Skeletal muscle tissue (tissue), 4 donors: ENCODE data around the gene BABAM2. TPM values are rescaled to one million over a fixed set of nuclear protein-coding genes. Genes with fewer than 3 reads are reported as not detected.

ENCODE experiments used
- H3K27ac ChIP-seq: one replicate; pipeline ENCODE4 v1.7.0; 2013; ENCODE audit warnings: mild to moderate bottlenecking, low read depth, low read length, inconsistent platforms
- H3K27me3 ChIP-seq, 3 donors: one replicate each; pipeline ENCODE4 v1.7.0; 2013; ENCODE audit warnings: low read length in 3 of 3; ENCODE audit not compliant: control insufficient read depth in 3 of 3, insufficient read depth in 3 of 3
- H3K36me3 ChIP-seq, 3 donors: one replicate each; pipeline ENCODE4 v1.7.0; 2013; ENCODE audit warnings: low read length in 3 of 3; ENCODE audit not compliant: control insufficient read depth in 3 of 3, insufficient read depth in 3 of 3
- H3K4me1 ChIP-seq, 3 donors: one replicate each; pipeline ENCODE4 v1.7.0; 2013; ENCODE audit warnings: low read length in 3 of 3, mild to moderate bottlenecking in 3 of 3; ENCODE audit not compliant: control insufficient read depth in 3 of 3, insufficient read depth in 3 of 3
- H3K4me3 ChIP-seq, 3 donors: one replicate each; pipeline ENCODE4 v1.7.0; 2013; ENCODE audit warnings: low read length in 3 of 3
- H3K9ac ChIP-seq, 3 donors: one replicate each; pipeline ENCODE4 v1.7.0; 2013; ENCODE audit warnings: low read length in 3 of 3, mild to moderate bottlenecking in 3 of 3, moderate library complexity in 2 of 3, low read depth in 1 of 3
- H3K9me3 ChIP-seq, 3 donors: one replicate each; pipeline ENCODE4 v1.7.0; 2013; ENCODE audit warnings: low read length in 3 of 3; ENCODE audit not compliant: control insufficient read depth in 3 of 3
- total RNA-seq: library from RNA; depleted of rRNA; stranded (reverse); fragments of >200 nt; gene quantifications from one replicate; pipeline ENCODE4 v1.2.3, GENCODE V29; 2014
- donor health status: Osteomylitis.

The BABAM2 gene
- total RNA-seq, 1 donor from 2014 or later = 24.0 TPM

DNA sequence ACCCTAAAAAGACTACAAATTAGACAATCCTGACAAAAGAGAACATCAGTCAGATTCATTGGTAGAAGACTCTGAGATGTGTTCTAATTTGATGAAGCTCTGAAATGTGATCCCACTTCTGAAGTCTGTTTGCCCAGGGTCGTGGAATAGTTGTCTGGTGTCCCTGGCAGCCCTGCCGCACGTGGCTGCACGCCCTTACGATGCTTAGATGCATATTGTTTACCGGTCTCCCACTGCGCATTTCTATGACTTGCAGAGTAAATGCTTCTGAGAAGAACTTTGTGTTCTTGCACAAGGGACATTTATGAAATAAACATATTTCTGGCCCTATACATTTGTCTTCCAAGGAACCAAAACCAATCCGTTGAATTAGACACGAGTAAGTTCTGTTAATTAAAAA, 243.2 kb downstream of the BABAM2 start:
- H3K27ac ChIP-seq = no peak overlapping the region

DNA sequence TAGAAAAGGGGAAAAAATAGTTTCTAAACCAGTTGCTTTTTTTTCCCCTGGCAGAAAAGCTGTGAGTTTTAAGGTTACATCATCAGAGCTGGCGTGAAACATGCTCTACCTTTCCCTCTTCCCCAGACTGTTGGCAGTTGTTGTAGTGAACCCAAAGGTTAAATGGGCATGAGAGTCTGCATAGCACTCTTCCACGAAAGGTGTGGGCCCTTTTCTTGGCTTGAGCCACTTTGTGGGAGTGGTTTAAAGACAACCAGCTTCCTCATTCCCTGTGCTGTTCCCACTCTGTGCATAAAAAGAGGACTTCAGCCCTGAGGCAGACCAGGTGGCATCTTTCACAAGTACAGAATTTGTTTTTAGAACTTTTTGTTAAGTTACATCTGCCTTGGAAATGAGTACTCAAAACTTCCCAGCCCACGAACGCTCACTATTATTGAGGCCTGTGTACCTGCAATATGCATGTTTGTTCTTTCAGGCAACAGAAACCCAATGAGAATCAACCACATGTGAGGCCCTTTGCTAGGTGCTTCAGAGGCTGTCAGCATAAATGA, 243.8 kb downstream of the BABAM2 start:
- Histone ChIP-seq H3K9ac (no peak overlapping the region), H3K27ac (no peak overlapping the region), H3K36me3 (no peaks in the 10 kb centered on the region), H3K4me3 (no peak overlapping the region), H3K4me1 (peaks cover 2 to 18% (median 11%) of the 10 kb centered on the region in 3 donors), H3K9me3 (no peaks in the 10 kb centered on the region), H3K27me3 (no peaks in the 10 kb centered on the region)

More for the DNA sequence above, 243.2 kb downstream of the BABAM2 start:
- no peaks in the 10 kb centered on the region for H3K9me3 ChIP-seq
- no peak overlapping the region for H3K9ac ChIP-seq
- H3K4me3 ChIP-seq = no peak overlapping the region
- H3K27me3 ChIP-seq = no peaks in the 10 kb centered on the region
- H3K36me3 ChIP-seq = no peaks in the 10 kb centered on the region
- peaks cover 2 to 18% (median 11%) of the 10 kb centered on the region in 3 donors for H3K4me1 ChIP-seq

DNA sequence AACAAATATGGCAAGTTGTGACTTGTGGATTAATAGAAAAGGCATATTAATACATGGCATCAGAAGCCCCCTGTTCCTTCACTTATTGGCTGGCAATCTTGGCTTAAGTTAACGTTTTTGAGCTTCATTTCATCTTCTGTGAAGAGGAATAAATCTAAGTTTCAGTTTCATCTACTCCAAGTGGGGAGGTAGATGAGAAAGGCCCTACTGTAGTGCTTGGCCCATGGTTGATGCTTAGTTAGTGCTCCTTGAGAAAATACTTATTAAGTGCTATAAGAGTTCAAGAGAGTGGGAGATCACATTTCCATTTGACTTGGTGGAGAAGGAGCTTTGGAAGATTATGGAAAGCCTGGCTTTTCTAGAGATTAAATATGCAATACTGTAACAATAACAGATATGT, 244.3 kb downstream of the BABAM2 start:
- Histone ChIP-seq H3K9me3 (no peaks in the 10 kb centered on the region), H3K4me3 (no peak overlapping the region), H3K9ac (no peak overlapping the region), H3K27me3 (no peaks in the 10 kb centered on the region), H3K36me3 (no peaks in the 10 kb centered on the region), H3K27ac (no peak overlapping the region), H3K4me1 (peaks cover 2 to 18% (median 11%) of the 10 kb centered on the region in 3 donors)

DNA sequence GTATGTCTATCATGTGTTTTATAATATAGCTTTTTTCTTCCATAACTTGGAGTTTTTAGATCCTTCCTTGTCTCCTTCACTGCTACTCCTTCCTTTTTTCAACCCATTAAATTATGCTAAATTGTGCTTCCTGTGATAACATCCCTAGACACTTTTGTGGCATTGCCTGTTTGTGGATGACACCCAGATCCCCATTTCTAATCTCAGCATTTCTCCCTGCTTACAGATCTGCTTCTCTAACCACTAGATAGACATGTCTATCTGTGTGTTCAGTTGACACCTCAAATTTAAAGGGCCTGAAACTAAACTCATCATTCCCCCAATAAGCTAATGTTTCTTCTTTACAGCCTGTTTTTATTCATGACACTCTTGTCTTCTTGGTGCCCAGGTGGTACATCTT, 244.8 kb downstream of the BABAM2 start:
- peaks cover 2 to 18% (median 11%) of the 10 kb centered on the region in 3 donors for H3K4me1 ChIP-seq
- H3K4me3 ChIP-seq = no peak overlapping the region
- no peaks in the 10 kb centered on the region for H3K36me3 ChIP-seq
- H3K9me3 ChIP-seq = no peaks in the 10 kb centered on the region
- no peaks in the 10 kb centered on the region for H3K27me3 ChIP-seq
- H3K27ac ChIP-seq = no peak overlapping the region
- no peak overlapping the region for H3K9ac ChIP-seq

- Histone ChIP-seq H3K9ac (no peak overlapping the region), H3K27me3 (no peaks in the 10 kb centered on the region), H3K9me3 (no peaks in the 10 kb centered on the region), H3K4me3 (no peak overlapping the region), H3K36me3 (no peaks in the 10 kb centered on the region), H3K27ac (no peak overlapping the region), H3K4me1 (peaks cover 2 to 18% (median 11%) of the 10 kb centered on the region in 3 donors)
Measured at GRCh38 chr2:28135799-28136198, 245.3 kb downstream of the BABAM2 start.

DNA sequence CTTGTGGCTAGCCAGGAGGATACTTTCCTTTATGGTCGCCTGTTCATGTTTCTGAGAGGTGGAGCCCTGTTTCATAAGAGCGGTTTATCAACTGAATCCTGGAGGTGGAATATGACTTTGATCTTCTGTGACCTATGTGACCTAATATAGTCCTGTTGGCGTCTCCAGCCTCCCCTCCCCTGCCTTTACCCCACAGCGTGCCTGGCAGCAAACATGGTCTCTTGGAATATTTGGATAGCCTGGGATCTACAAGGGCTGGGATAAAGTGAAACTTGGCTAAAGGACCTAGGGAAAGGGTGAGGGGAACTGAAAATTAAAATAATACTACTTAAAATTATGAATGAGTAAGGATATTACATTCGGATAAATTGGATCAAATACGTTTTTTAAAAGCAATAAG, 246.0 kb downstream of the BABAM2 start:
- Histone ChIP-seq H3K4me3 (no peak overlapping the region), H3K27ac (no peak overlapping the region), H3K9me3 (no peaks in the 10 kb centered on the region), H3K27me3 (no peaks in the 10 kb centered on the region), H3K9ac (no peak overlapping the region), H3K36me3 (no peaks in the 10 kb centered on the region), H3K4me1 (peaks cover 2 to 18% (median 11%) of the 10 kb centered on the region in 3 donors)

DNA sequence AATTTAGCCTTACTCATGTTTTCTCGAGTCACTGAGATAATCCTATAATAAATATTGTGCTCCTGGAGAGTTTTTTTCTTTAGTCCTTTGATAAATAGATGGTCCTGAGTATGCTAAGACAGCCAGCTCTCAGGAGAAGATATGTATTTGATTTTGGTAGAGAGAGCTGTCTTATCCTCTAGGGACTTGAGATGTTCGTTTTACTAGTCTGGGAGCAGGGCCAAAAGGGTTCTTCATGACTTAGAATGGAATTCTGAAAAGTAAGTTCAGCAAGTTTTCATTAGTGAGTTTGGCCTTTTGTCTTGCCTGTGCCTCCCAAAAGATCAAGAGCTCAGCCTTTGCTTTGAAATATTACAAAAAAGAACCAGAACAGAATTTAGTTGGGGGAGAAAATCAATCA, 246.7 kb downstream of the BABAM2 start:
- Histone ChIP-seq H3K9me3 (no peaks in the 10 kb centered on the region), H3K36me3 (no peaks in the 10 kb centered on the region), H3K9ac (no peak overlapping the region), H3K4me1 (peaks cover 2 to 18% (median 11%) of the 10 kb centered on the region in 3 donors), H3K27me3 (no peaks in the 10 kb centered on the region), H3K4me3 (no peak overlapping the region), H3K27ac (no peak overlapping the region)

GRCh38 chr2:28142386-28142785, 251.9 kb downstream of the BABAM2 start:
- Histone ChIP-seq H3K4me1 (no peaks in the 10 kb centered on the region), H3K27me3 (no peaks in the 10 kb centered on the region), H3K27ac (no peak overlapping the region), H3K4me3 (no peak overlapping the region), H3K9ac (no peak overlapping the region), H3K36me3 (no peaks in the 10 kb centered on the region), H3K9me3 (no peaks in the 10 kb centered on the region)

DNA sequence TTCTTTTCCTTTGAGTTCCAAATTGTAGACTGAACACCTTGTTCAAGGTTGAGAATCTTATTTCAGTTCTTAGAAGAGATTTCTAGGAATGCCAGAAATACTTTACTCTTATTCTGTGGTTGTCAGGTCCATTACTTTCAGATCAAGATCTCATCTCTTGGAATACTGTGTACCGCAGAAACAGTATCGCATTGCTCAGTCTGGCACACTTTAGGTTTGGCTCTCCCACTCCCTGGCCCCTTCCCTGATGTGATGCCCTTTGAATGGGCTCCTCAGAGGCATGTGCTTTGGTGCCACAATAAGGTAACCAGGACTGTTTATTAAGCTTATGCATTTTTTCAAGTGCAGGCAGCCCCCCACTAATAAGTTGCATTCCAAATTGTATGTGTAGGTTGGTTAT, 257.5 kb downstream of the BABAM2 start:
- H3K4me1 ChIP-seq = peaks cover 8 to 22% (median 16%) of the 10 kb centered on the region in 3 donors
- H3K36me3 ChIP-seq = no peaks in the 10 kb centered on the region
- H3K27ac ChIP-seq = no peak overlapping the region
- H3K9ac ChIP-seq = no peak overlapping the region
- H3K27me3 ChIP-seq = no peaks in the 10 kb centered on the region
- no peaks in the 10 kb centered on the region for H3K9me3 ChIP-seq
- no peak overlapping the region for H3K4me3 ChIP-seq

DNA sequence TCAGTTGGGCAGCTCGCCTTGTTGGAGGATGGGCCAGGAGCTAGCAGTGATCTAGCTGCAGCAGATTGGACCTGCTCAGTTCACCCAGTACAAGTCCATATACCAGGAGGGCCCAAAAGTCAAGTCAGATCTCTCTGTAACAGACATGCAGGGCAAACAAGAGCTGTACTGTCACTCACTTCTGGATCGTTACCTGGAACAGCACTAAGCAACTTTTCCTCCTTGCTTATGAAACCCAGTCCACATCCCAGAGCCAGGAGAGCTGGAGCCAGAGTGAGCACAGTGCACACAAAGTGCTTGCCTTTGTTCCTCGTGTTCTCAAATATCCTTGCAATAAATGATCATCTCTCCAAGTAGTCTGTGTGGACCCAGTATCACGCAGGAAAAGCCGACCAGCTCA, 258.0 kb downstream of the BABAM2 start:
- Histone ChIP-seq H3K27me3 (no peaks in the 10 kb centered on the region), H3K9me3 (no peaks in the 10 kb centered on the region), H3K4me1 (peaks cover 8 to 22% (median 16%) of the 10 kb centered on the region in 3 donors), H3K27ac (no peak overlapping the region), H3K4me3 (no peak overlapping the region), H3K9ac (no peak overlapping the region), H3K36me3 (no peaks in the 10 kb centered on the region)
